ENCODE data around the gene ABCF2.

DNA sequence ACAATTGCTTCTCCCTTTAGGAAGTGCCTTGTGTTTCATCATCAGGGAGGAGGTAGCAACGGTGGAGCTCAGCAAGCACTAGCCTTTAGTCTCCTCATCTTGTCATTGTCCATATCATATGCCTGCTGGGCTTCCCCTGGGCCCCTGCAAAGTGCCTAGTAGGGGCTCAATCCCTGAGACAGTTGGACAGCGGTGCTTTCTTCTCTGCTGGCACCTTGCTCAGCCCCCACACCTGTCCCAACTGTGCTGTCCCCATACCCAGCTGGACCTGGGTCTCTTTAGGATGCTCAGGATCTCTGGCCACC lies 16.0 kb upstream of the ABCF2 start:
- no peak for TF ChIP-seq GATA2 (IDR thresholded peaks at IDR 0.05; ENCODE audit: low read depth, low read length)
- TF ChIP-seq GATA3 (IDR thresholded peaks at IDR 0.05; ENCODE audit: low read depth, low read length), result no peak

Data from SH-SY5Y (cell line).